HepG2 (cell line): ENCODE results near the gene FAAP100. TPM values are rescaled to one million over a fixed set of nuclear protein-coding genes. Genes with fewer than 3 reads are reported as not detected.
A peak's percentile ranks its signal among the peaks of the same experiment; 100 is the strongest.

Experiments
- ATAC-seq: fragments of 200-7000 bp; cut with Tn5 transposase; 3 replicates; pipeline ENCODE4 v1.9.1; 2020; ENCODE audit warnings: mild to moderate bottlenecking, moderate library complexity
- BruUV-seq: library from RNA; stranded (reverse); fragments of 400-500 nt; replicated peaks from 2 replicates; lab custom pipeline; 2021; lab: Mats Ljungman, UMichigan
- CTCF ChIA-PET: fragments of 300-600 bp; formaldehyde crosslinking; extraction: SDS; loops from one replicate; lab custom pipeline; 2021; ENCODE audit warnings: low total read pairs, inconsistent platforms, low intra/inter-chr PET ratio; lab: Yijun Ruan, JAX
- POLR2A ChIA-PET: fragments of 350-600 bp; sonication (Branson Sonifier 250); formaldehyde crosslinking; loops from one replicate; lab custom pipeline; 2020; ENCODE audit warnings: antibody characterized with exemption, inconsistent platforms; lab: Yijun Ruan, JAX
- DNase-seq: peaks from one replicate; pipeline ENCODE4 v3.0.0-alpha.2; 2015; ENCODE audit warnings: low spot score
- FAIRE-seq: peaks from 3 replicates; lab custom pipeline; 2011; peaks lifted over from hg19 to GRCh38; lab: Jason Lieb, UNC
- H2AFZ ChIP-seq: one replicate; pipeline ENCODE4 v1.6.1; 2011; ENCODE audit warnings: low read length, inconsistent platforms
- H3K27ac ChIP-seq: fragments of 300-600 bp; 3 replicates; pipeline ENCODE4 v1.8.0; 2011; ENCODE audit warnings: mixed run types, mild to moderate bottlenecking, mixed read lengths, low read length, inconsistent platforms; ENCODE audit not compliant: insufficient read depth; ENCODE audit errors: extremely low read length
- H3K27me3 ChIP-seq, 2 experiments: fragments of 200-600 bp in 1 of 2; 2 replicates in 1 of 2; 3 replicates in 1 of 2; pipeline versions ENCODE4 v1.6.0 to v1.8.0; 2011; ENCODE audit warnings: low read length in 2 of 2, mild to moderate bottlenecking in 2 of 2, moderate library complexity in 2 of 2, inconsistent platforms in 1 of 2; ENCODE audit not compliant: insufficient read depth in 2 of 2, control insufficient read depth in 1 of 2
- H3K36me3 ChIP-seq, 2 experiments: fragments of 200-600 bp in 1 of 2; replicated peaks in 1 of 2; 2 replicates in 1 of 2; 3 replicates in 1 of 2; pipeline versions ENCODE4 v1.5.1 to v1.8.0; 2011; ENCODE audit warnings: low read length in 2 of 2, inconsistent platforms in 1 of 2; ENCODE audit not compliant: insufficient read depth in 2 of 2, control insufficient read depth in 1 of 2
- H3K4me1 ChIP-seq: 2 replicates; pipeline ENCODE4 v1.5.1; 2012; ENCODE audit warnings: low read length, inconsistent platforms; ENCODE audit not compliant: insufficient read depth
- H3K4me2 ChIP-seq: 2 replicates; pipeline ENCODE4 v1.6.0; 2011; ENCODE audit warnings: low read depth, low read length, inconsistent platforms
- H3K4me3 ChIP-seq, 3 experiments: fragments of 200-600 bp in 1 of 3; sonication (generic), shearing (Covaris generic) in 1 of 3; replicated peaks in 1 of 3; 2 replicates each; pipeline ENCODE4 v1.5.1; 2011 to 2016; ENCODE audit warnings: low read length in 3 of 3, inconsistent platforms in 2 of 3, low read depth in 2 of 3, mild to moderate bottlenecking in 2 of 3, control low read depth in 1 of 3, mixed read lengths in 1 of 3; ENCODE audit not compliant: insufficient read depth in 1 of 3
- H3K79me2 ChIP-seq: one replicate; pipeline ENCODE4 v1.6.1; 2011; ENCODE audit warnings: low read length, inconsistent platforms; ENCODE audit not compliant: insufficient read depth
- H3K9ac ChIP-seq: 2 replicates; pipeline ENCODE4 v1.6.0; 2011; ENCODE audit warnings: mild to moderate bottlenecking, low read depth, low read length, inconsistent platforms; ENCODE audit not compliant: insufficient read depth
- H3K9me3 ChIP-seq: 2 replicates; pipeline ENCODE4 v1.5.1; 2012; ENCODE audit warnings: mild to moderate bottlenecking, low read length
- H4K20me1 ChIP-seq: 2 replicates; pipeline ENCODE4 v1.6.0; 2011; ENCODE audit warnings: inconsistent platforms, mild to moderate bottlenecking, low read length, moderate library complexity; ENCODE audit not compliant: insufficient read depth
- AGO1 ChIP-seq: fragments of 200-400 bp; formaldehyde crosslinking; IDR thresholded peaks from 2 replicates; pipeline ENCODE4 v1.6.1; 2017; ENCODE audit warnings: mild to moderate bottlenecking, low read depth, low read length, moderate library complexity; ENCODE audit not compliant: poor library complexity, severe bottlenecking
- AGO2 ChIP-seq: fragments of 200-400 bp; formaldehyde crosslinking; optimal IDR thresholded peaks from 2 replicates; pipeline ENCODE3; 2017; ENCODE audit warnings: mild to moderate bottlenecking, low read depth, low read length, moderate library complexity
- JUN ChIP-seq: sonication (generic); formaldehyde crosslinking; IDR thresholded peaks from 2 replicates; pipeline ENCODE4 v1.4.0; 2020; ENCODE audit warnings: mild to moderate bottlenecking, missing genetic modification reagents
- MIER2 ChIP-seq: IDR thresholded peaks from 2 replicates; pipeline ENCODE4 v1.6.1; 2016; ENCODE audit warnings: missing biosample characterization, missing genetic modification reagents
- POLR2A ChIP-seq, 2 experiments: IDR thresholded peaks; 2 replicates each; pipeline ENCODE4 v1.6.1; 2011; ENCODE audit warnings: low read depth in 2 of 2, low read length in 2 of 2, mild to moderate bottlenecking in 1 of 2, moderate library complexity in 1 of 2; ENCODE audit not compliant: insufficient read depth in 1 of 2
- ZKSCAN5 ChIP-seq: sonication (generic); formaldehyde crosslinking; IDR thresholded peaks from 2 replicates; pipeline ENCODE4 v1.5.1; 2020; ENCODE audit warnings: mild to moderate bottlenecking, missing genetic modification reagents
- ZNF33B ChIP-seq: sonication (generic); formaldehyde crosslinking; IDR thresholded peaks from 2 replicates; pipeline ENCODE4 v1.5.1; 2020; ENCODE audit warnings: mild to moderate bottlenecking, missing genetic modification reagents
- ZNF501 ChIP-seq: sonication (generic); formaldehyde crosslinking; IDR thresholded peaks from 2 replicates; pipeline ENCODE4 v1.5.1; 2020; ENCODE audit warnings: mild to moderate bottlenecking, moderate library complexity, missing genetic modification reagents
- ZNF766 ChIP-seq: sonication (generic); formaldehyde crosslinking; IDR thresholded peaks from 2 replicates; pipeline ENCODE4 v1.5.0; 2020; ENCODE audit warnings: missing genetic modification reagents, borderline replicate concordance
- WGBS: methylation state at CpG from one replicate; pipeline ENCODE4 v1.1.6; 2017; ENCODE audit warnings: low lambda C conversion rate; 5-methylcytosine and 5-hydroxymethylcytosine counted together
- in situ Hi-C: cut with HindIII; loops from 2 replicates; pipeline ENCODE4 v1.10.0; 2017; ENCODE audit warnings: low pct_unique_long_range_greater_than_20kb; ENCODE audit not compliant: extremely low pct_ligation_motif_present
- intact Hi-C: fragments of 100-400 bp; cut with micrococcal nuclease; formaldehyde crosslinking; loops from one replicate; pipeline ENCODE4 v1.10.0; 2022; ENCODE audit not compliant: unreplicated experiment
- polyA plus RNA-seq, 8 experiments: library from polyadenylated mRNA; depleted of rRNA in 3 of 8; stranded (reverse) in 7 of 8; unstranded in 1 of 8; fragments of >200 nt; fragmentation: Illumina TruSeq in 4 of 8; extraction: Trizol in 4 of 8; gene quantifications; 2 replicates each; pipeline versions ENCODE4 v1.2.1 to v1.2.3, GENCODE V29; 2011 to 2016; ENCODE audit warnings: low read depth in 4 of 8, missing spikeins in 1 of 8, mixed read lengths in 1 of 8; ENCODE audit not compliant: insufficient read depth in 1 of 8
- total RNA-seq, 5 experiments: library from RNA; depleted of rRNA; stranded (reverse); fragments of >200 nt; fragmentation: Illumina TruSeq; extraction: Trizol; gene quantifications; 2 replicates each; pipeline ENCODE4 v1.2.3, GENCODE V29; 2016; ENCODE audit warnings: low read depth in 1 of 5
- TF ChIP-seq, protein P1 (sequence below): sonication (generic); formaldehyde crosslinking; IDR thresholded peaks from 2 replicates; pipeline ENCODE4 v1.5.0; 2020; ENCODE audit warnings: missing genetic modification reagents, mild to moderate bottlenecking, borderline replicate concordance
- TF ChIP-seq, protein P2 (sequence below): IDR thresholded peaks from 2 replicates; pipeline ENCODE4 v1.6.1; 2012; ENCODE audit warnings: low read length, improper control_type of control experiment
- TF ChIP-seq, protein P3 (sequence below): sonication (generic); formaldehyde crosslinking; IDR thresholded peaks from 2 replicates; pipeline ENCODE4 v1.4.0; 2020; ENCODE audit warnings: missing genetic modification reagents
- TF ChIP-seq, protein P4 (sequence below): sonication (generic); formaldehyde crosslinking; conservative IDR thresholded peaks from 2 replicates; pipeline ENCODE4 v1.4.0; 2020; ENCODE audit warnings: missing genetic modification reagents

Gene FAAP100
- total and polyA plus RNA-seq, 2 of the 13 experiments (the other 11 are each of a cell fraction or from before 2014, with no cell fraction given) = 7.6 to 20.8 TPM

DNA sequence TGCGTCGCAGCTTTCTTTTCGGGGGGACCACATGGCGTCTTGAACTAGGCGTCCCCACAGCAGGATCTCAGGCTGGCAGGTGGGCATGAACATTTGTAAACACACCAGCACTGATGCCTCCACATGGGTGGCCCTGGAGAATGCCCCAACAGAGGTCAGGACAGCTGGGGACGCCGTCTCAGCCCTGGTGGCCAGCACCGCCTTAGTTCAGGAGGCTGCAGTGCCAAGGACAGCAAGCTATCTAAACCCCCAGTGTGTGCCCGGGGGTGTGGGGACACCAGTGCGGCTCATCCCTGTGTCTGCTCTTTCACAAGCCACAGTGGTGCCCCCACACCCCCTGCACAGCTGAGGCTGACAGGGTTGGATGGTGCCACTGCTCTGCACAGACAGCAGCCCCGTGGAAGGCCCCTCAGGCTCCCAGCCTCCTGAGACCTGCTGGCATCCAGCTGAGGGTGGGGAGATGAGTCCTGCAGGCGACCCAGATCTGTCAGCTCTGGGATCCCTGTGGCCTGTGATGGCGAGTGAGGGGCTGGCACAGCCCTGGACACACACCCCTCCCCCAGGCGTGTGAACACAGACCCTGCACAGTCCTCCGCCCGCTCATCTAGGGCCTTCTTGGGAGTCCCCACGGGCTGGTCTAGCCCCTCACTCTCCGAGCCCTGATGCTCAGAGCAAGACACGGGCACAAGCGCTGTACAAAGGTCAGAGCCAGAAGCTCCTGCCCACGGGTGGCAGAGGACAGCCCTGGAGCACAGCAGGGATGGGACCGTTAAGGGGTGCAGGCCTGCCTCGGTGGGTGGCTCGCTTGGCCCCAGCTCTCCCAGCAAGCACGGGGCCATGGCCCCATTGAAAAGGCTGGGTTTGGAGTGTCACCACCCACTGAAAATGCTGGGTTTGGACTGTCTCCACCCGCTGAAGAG is 13.2 kb downstream of the FAAP100 start:
- no peak for ATAC-seq
- H3K4me2 ChIP-seq = no peak overlapping the region
- ChIA-PET POLR2A (interaction anchor here (1.4 kb wide), 1 partner anchor 26 kb away, joined by 5 read pairs; the partner anchor contains the start of gene ACTG1), CTCF (no interaction called here)
- H3K36me3 ChIP-seq = peaks cover 11 to 23% of the 10 kb centered on the region in 2 experiments
- H3K4me3 ChIP-seq = no peak overlapping the region
- H3K27me3 ChIP-seq = no peaks in the 10 kb centered on the region
- H3K27ac ChIP-seq = no peak overlapping the region
- intact Hi-C loops (no loop called here), in situ Hi-C loops (no loop called here)
- H3K9me3 ChIP-seq = no peaks in the 10 kb centered on the region
- no peaks in the 10 kb centered on the region for H3K79me2 ChIP-seq
- no peak for FAIRE-seq
- DNase-seq = no peak
- TF ChIP-seq, protein P1, sequence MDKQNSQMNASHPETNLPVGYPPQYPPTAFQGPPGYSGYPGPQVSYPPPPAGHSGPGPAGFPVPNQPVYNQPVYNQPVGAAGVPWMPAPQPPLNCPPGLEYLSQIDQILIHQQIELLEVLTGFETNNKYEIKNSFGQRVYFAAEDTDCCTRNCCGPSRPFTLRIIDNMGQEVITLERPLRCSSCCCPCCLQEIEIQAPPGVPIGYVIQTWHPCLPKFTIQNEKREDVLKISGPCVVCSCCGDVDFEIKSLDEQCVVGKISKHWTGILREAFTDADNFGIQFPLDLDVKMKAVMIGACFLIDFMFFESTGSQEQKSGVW (CRISPR knock-in tag) = no peak
- TF ChIP-seq AGO1 (peak; percentile 21), ZNF33B (no peak), AGO2 (peak; percentile 64), ZNF501 (no peak), POLR2A (IDR thresholded peaks at IDR 0.05; ENCODE audit: insufficient read depth in 1 of 2, low read depth in 2 of 2, low read length in 2 of 2) (peak in 1 of 2 experiments; percentile 16; a peak in 1 of 4 replicates), MIER2 (CRISPR knock-in tag) (no peak), ZNF766 (no peak), JUN (CRISPR knock-in tag) (no peak), ZKSCAN5 (no peak)
- TF ChIP-seq, protein P2, sequence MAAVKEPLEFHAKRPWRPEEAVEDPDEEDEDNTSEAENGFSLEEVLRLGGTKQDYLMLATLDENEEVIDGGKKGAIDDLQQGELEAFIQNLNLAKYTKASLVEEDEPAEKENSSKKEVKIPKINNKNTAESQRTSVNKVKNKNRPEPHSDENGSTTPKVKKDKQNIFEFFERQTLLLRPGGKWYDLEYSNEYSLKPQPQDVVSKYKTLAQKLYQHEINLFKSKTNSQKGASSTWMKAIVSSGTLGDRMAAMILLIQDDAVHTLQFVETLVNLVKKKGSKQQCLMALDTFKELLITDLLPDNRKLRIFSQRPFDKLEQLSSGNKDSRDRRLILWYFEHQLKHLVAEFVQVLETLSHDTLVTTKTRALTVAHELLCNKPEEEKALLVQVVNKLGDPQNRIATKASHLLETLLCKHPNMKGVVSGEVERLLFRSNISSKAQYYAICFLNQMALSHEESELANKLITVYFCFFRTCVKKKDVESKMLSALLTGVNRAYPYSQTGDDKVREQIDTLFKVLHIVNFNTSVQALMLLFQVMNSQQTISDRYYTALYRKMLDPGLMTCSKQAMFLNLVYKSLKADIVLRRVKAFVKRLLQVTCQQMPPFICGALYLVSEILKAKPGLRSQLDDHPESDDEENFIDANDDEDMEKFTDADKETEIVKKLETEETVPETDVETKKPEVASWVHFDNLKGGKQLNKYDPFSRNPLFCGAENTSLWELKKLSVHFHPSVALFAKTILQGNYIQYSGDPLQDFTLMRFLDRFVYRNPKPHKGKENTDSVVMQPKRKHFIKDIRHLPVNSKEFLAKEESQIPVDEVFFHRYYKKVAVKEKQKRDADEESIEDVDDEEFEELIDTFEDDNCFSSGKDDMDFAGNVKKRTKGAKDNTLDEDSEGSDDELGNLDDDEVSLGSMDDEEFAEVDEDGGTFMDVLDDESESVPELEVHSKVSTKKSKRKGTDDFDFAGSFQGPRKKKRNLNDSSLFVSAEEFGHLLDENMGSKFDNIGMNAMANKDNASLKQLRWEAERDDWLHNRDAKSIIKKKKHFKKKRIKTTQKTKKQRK = no peak
- TF ChIP-seq, protein P3, sequence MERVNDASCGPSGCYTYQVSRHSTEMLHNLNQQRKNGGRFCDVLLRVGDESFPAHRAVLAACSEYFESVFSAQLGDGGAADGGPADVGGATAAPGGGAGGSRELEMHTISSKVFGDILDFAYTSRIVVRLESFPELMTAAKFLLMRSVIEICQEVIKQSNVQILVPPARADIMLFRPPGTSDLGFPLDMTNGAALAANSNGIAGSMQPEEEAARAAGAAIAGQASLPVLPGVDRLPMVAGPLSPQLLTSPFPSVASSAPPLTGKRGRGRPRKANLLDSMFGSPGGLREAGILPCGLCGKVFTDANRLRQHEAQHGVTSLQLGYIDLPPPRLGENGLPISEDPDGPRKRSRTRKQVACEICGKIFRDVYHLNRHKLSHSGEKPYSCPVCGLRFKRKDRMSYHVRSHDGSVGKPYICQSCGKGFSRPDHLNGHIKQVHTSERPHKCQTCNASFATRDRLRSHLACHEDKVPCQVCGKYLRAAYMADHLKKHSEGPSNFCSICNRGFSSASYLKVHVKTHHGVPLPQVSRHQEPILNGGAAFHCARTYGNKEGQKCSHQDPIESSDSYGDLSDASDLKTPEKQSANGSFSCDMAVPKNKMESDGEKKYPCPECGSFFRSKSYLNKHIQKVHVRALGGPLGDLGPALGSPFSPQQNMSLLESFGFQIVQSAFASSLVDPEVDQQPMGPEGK (CRISPR knock-in tag) = no peak
- TF ChIP-seq, protein P4, sequence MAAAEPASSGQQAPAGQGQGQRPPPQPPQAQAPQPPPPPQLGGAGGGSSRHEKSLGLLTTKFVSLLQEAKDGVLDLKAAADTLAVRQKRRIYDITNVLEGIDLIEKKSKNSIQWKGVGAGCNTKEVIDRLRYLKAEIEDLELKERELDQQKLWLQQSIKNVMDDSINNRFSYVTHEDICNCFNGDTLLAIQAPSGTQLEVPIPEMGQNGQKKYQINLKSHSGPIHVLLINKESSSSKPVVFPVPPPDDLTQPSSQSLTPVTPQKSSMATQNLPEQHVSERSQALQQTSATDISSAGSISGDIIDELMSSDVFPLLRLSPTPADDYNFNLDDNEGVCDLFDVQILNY = no peak
- no peaks in the 10 kb centered on the region for H4K20me1 ChIP-seq
- WGBS = 90% methylated on average over 18 of the region's 26 CpGs
- H3K9ac ChIP-seq = no peak overlapping the region
- peaks cover 1% of the 10 kb centered on the region for H3K4me1 ChIP-seq
- no peak overlapping the region for H2AFZ ChIP-seq
- no TSS peak for BruUV-seq
